HEK293T (cell line): Measurements from ENCODE around the gene LARP1B.

ENCODE experiments used
- BHLHE40 ChIP-seq: fragments of 450-650 bp; IDR thresholded peaks from 2 replicates; pipeline ENCODE4 v1.6.1; 2016; ENCODE audit warnings: mild to moderate bottlenecking, moderate library complexity, borderline replicate concordance
- FOXA1 ChIP-seq: fragments of 450-650 bp; IDR thresholded peaks from 2 replicates; pipeline ENCODE4 v1.6.1; 2016; ENCODE audit warnings: mild to moderate bottlenecking
- FOXM1 ChIP-seq: fragments of 450-650 bp; IDR thresholded peaks from 2 replicates; pipeline ENCODE4 v1.6.1; 2017; ENCODE audit warnings: mild to moderate bottlenecking, borderline replicate concordance
- HDGF ChIP-seq: fragments of 450-650 bp; IDR thresholded peaks from 2 replicates; pipeline ENCODE4 v1.6.1; 2017; ENCODE audit warnings: antibody characterized with exemption, borderline replicate concordance
- L3MBTL2 ChIP-seq: fragments of 450-650 bp; conservative IDR thresholded peaks from 2 replicates; pipeline ENCODE4 v1.6.1; 2016; ENCODE audit warnings: mild to moderate bottlenecking
- NFRKB ChIP-seq: fragments of 450-650 bp; IDR thresholded peaks from 2 replicates; pipeline ENCODE4 v1.6.1; 2016; ENCODE audit warnings: mild to moderate bottlenecking, moderate library complexity
- SUZ12 ChIP-seq: fragments of 450-650 bp; IDR thresholded peaks from 2 replicates; pipeline ENCODE4 v1.6.1; 2016; ENCODE audit warnings: mild to moderate bottlenecking
- TF ChIP-seq, protein P1 (sequence below): fragments of 450-650 bp; IDR thresholded peaks from 2 replicates; pipeline ENCODE4 v1.6.1; 2016

DNA sequence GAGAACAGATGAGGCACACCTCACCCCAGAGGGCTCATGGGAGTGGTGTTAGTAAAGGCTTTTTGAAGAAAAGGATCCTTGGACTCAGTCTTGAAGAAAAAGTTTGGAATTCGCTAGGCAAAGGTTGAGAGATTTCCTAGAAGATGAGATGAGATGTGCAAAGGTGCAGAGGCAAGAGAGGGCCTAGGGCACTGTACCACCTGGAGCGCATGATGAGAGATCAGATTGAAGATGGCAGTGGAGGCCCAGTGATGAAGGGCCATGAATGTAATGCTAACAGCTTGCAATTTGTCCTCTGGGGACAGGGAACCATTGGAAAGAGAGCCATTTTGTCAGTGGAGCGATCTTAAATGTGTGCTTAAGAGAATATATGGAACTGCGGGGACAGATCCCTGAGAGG, 181.5 kb downstream of the LARP1B start:
- TF ChIP-seq HDGF (no peak), FOXM1 (no peak), SUZ12 (no peak), BHLHE40 (no peak), NFRKB (no peak), FOXA1 (no peak), L3MBTL2 (no peak)
- TF ChIP-seq, protein P1, sequence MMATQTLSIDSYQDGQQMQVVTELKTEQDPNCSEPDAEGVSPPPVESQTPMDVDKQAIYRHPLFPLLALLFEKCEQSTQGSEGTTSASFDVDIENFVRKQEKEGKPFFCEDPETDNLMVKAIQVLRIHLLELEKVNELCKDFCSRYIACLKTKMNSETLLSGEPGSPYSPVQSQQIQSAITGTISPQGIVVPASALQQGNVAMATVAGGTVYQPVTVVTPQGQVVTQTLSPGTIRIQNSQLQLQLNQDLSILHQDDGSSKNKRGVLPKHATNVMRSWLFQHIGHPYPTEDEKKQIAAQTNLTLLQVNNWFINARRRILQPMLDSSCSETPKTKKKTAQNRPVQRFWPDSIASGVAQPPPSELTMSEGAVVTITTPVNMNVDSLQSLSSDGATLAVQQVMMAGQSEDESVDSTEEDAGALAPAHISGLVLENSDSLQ, result no peak
